GM18498 (cell line): ENCODE measurements around the gene LPP.
A peak's percentile ranks its signal among the peaks of the same experiment; 100 is the strongest.

Experiments used
- ATAC-seq: cut with Tn5 transposase; IDR thresholded peaks from one replicate; pipeline ENCODE4 v1.9.1; 2021; ENCODE audit warnings: mild to moderate bottlenecking, moderate library complexity; ENCODE audit not compliant: unreplicated experiment

Gene LPP

DNA sequence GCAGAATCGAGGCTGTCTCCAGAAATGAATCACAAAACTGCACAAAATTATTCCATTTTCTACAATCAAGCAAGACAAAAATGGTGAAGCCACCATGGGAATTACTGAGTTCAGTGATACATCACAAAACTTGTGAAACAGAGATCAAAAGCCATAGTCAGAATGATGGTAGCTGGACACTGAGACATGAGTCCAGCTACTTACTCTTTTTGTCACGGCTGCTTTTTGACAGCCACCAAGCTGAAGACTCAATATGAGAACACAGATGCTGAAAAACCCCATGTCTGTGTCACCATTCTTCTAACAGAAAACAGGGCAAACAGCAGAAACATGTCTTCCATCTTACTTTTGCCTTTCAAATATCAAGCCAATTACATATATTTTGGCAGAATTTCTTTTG, 237.6 kb downstream of the LPP start:
- ATAC-seq, result no peak

DNA sequence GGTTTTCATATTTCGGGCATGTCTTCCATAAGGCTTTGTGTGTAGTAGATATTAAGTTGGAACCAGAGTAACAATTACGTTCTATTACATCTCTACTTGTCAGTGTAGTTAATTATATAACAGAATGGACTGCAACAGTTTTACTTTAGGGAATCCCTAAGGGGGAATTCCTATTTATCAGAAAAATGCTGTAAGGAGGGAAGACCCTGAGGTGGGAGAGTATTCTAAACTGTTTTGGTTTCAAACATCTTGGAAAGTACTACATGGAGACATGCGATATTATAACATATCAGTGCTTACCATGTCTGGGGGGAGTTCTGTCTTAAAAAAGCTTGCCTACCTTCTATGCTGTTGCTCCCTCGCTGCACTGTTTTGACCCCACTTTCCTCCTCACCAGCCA, 238.1 kb downstream of the LPP start:
- ATAC-seq, result no peak

DNA sequence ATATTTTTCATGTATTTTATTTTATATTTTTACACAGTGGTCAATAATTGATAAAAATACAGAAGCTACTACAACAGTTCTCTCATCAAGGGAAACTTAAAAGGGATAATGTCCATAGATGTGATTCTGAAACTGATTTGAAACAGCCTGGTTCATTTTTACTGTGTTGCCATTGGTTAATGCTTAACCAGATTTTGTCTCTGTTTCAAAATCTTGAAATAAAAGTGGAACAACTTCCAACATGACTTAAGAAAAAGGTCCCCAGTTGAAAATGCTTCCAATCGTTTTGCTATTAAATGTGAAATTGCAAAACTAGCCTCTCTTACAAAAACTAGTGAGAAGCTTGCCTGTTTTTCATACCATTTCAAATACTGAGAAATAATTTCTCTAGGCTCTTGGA, 240.7 kb downstream of the LPP start:
- ATAC-seq, result no peak

DNA sequence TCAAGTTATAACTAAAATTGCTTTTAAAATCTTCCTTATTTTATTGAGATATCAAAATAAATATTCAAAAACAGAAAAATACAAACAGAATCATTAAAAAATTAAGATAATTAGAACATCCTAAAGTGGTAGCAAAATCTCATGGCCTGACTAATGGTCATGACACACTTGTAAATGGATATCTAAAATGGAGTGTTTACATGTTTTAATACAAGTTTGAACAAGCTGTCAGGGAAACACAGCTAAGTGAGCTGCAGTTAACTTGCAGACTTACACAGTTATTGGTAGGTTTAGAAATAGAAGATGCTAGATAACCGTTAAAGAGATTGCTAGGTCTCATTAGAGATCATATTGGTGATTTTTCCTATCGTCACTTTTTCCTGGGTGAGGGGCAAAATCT, 242.3 kb downstream of the LPP start:
- no peak for ATAC-seq

DNA sequence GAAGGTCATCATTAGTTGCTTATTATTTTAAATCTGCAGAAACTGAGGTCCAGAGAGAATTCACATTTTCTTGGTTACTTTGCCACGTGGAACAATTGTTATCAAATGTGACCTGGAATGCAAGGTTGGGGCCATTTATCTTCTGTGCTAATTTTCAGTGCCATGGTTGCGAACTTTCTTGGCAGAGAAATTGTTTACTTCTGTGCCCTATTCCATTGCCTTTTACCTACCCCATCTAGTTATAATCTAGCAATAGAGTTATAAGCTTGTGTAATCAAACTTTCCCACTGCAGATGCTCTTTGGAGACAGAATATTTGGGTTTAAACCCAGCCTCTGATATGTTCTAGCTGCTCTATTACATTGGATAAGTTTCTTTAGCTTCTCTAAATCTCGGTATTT, 242.9 kb downstream of the LPP start:
- no peak for ATAC-seq

DNA sequence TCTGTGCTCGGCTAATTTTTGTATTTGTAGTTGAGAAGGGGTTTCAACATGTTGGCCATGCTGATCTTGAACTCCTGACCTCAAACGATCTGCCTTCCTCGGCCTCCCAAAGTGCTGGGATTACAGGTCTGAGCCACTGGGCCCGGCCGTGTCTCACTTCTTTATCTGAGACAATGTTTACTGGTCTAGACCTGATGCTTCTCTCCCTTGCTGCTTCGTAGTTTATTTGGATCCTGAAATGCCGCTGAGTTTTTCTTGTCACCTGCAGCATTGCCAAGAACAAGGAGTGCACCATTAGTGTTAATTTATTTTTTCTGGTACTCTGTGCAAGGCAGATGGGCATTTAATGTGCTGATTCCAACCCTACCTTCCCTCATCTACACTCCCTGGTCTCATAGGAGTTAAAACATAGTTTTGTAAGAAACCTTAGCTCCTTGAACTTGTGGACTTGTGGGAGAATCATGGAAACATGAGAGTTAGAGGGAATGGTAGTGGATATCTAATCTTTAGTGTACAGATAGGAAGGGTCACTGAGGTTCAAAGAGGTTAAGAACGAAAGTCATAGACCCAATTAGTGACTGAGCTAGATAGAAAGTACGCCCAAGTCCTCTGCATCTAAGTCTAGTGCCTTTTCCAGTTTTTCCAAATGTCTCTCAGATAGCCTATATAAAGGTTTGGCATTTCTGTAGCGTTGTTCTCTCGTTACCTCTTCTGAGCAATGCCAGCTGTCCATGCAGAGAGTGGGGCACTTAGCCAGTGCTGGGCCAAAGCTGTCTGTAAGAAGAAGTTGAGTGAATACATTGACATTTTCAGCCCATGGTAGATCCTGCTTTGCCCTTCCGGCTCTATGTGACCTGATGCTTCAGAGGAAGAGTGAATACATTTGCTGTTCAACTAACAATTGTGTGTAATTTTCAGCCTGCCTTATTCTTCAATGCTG, 244.1 kb downstream of the LPP start:
- ATAC-seq, result no peak

DNA sequence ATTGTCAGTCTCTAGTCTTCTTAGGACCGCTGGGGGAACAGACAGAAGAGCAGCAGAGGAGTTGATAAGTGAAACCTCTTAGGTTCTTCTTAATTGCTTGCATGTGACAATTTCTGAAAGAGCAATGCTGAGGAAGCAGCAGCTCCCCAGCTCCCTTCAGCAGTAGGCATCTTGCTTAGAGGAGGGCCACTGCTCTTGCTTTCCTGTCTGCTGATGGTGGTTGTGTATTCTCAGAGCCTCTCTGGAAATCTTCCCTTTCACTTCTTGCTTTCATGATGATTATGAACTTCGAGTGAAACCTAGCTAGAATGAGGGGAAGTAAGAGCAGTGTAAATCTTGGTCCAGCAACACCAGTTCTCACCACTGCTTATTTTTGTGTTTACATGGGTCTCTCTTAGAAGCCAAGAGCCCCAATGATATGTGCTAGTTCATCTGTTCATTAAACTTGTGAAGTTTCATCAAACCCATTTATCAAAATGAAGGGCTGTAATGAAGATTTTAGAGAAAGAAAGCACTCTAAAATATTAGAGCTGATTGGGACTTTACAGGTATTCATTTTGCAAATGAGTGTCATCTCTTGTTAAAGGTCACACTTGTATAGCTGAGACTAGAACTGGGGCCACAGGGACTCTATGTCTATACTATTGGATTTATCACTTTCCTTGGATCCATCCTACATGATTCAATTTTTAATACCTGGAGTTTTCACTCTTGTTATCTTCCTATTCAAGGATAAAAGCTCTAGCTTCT, 246.7 kb downstream of the LPP start:
- ATAC-seq, result peak; percentile 98

DNA sequence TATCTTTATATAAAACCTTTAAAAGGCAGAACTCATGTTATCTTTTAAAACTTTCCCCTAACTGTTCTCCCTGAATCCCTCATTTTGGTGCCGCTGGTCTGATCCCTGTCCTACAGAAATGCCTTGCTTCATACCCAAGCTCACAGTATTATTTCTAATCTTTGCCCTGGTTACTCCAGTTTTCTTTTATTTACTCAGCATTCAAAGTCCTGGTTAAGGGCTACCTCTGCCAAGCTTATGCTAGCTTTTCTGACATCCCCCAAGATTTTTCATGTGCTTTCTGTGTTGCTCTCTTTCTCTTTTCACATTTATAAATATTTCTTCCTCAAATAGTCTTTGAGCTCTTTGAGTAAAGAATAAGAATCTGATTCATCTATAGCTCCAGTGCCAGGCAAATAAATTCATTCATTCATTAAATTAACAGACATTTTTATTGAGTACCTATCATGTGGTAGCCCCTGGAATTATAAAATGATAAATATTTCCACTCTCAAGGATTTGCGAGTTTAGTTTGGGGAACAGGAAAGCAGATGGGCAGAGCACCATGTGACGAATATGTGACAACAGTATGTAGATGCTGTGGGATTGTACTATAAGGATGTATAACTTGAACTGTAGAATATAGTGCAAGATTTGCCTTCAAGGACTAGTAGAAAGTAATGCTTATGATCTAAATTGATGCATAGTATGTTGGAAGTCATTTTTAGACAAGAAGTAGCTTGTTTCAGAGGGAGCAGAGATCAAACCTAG, 247.5 kb downstream of the LPP start:
- no peak for ATAC-seq

DNA sequence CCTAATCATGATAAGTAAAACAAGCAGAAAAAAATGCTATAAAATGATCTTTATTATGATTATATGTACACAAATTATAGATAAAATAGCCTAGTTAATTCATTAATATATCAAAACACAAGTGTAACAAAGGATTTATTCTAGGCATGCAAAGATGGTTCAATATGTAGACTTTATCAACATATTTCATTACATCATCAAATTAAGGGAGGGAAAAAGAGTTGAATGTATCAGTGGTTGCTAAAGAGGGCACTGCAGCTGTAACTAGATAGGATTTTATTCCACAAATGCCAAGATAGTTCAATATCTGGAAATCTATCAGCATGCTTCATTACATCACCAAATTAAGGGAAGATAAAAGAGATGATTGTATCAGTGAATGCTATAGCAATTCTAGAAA, 248.3 kb downstream of the LPP start:
- no peak for ATAC-seq

DNA sequence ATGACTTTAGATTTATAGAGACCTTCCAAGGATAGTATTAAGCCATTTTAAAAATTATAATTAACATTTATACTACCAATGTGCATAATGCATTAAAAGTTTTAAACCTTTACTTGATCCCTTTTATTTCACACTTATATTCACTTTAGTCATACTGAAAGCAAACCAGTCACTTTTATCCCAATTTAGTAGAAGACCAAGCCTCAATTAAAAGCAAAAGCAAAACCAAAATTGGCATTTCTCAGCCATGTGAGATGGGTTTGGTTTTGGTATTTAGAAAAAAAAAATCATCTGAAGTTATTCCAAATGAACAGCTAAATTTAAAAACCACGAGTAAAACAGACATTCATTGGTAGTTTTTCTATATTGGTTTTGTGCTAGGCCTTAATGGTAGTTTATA, 249.4 kb downstream of the LPP start:
- no peak for ATAC-seq

DNA sequence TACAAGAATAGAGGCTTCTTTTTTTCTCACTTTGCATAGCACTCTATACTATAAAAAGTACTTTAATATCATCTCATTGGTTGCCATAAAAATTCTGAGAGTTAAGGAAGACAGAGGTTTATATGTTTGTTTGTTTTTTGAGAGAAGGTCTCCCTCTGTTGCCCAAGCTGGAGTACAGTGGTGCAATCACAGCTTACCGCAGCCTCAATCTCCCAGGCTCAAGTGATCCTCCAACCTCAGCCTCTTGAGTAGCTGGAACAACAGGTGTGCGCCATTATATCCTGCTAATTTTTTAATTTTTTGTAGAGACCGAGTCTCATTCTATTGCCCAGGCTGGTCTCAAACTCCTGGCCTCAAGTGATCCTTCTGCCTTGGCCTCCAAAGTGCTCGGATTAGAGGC, 250.2 kb downstream of the LPP start:
- ATAC-seq, result no peak

DNA sequence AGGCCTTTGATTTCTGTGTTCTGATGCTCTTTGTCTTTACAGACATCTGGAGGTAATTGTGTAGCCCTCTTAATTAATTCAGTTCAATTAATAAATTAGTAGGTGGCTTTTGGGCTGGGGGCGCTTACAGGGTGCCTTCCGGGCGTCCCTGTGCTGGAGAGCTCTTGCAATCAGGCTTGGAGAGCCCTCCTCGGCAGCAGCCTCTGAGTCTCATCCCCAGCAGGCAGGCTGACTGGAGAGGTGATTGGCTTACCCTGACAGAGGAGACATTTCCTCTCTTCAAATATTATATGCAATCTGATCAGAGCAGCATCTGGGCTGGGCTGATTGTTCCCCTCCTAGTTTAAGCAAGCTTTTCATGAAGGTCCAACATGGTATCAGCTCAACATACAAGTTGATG, 250.7 kb downstream of the LPP start:
- ATAC-seq, result no peak

DNA sequence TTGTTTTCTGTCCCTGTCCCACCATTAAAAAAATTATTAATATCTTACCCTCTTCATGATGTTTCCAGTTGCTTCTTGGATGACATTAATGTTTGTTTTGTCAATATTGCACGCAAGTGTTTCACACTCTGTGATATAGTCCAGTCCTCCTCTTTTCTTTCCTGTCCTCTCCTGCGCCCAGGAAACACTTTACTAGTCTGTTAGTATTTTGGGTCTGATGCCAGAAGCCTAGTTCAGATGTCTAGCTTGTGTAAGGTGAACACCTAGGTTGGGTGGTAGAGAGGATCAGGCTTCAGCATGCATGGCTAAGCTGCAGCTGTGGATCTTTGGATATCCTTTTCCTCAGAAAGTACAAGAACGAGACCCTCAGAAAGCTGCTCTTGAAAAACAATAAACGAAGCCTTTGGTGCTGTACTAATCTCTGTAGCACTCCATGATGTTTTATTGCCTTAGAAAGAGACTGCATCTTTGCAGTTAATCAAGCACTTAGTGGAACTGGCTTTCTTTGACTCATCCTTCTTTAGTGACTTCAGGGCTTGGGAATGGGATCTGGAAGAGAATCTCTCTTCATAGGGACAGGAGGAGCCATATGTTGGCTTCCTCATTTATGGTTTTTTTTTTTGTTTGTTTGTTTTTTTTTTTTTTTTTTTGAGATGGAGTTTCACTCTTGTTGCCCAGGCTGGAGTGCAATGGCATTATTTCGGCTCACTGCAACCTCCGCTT, 253.4 kb downstream of the LPP start:
- ATAC-seq, result no peak

DNA sequence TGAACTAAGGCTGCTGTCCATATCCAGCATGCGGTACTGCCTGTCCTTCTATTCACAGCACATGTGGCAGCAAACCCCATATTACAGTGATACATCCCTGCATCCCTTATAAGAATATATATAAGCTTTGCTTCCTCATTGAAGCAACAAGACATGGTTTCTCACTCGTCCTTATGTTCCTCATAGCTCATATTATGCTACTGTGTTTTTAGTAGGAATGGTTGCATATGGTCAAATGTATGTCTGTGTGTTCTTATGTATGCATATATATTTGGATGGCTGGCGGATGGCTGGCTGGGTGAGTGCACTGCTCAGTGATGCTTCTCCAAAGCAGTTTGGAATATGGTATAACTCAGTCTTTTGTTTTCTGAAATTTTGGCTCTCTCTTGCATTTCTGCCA, 254.9 kb downstream of the LPP start:
- no peak for ATAC-seq

DNA sequence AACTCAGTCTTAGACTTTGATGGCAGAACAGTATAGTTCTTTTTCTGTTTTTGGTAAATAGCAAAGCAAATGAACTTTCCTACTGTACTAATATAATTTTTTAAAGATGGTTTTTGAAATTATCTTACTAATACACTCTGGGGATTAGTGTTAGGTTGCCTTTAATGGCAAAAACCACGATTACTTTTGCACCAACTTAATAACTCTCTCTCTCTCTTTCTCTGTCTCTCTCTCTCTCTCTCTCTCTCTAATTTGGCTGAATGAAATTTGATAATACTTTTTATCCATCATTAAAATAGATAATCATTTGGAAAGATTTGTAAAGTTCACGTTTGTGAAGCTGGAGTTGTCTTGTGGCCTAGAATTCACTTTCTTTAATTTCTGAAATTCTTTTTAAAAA, 257.8 kb downstream of the LPP start:
- ATAC-seq, result no peak

DNA sequence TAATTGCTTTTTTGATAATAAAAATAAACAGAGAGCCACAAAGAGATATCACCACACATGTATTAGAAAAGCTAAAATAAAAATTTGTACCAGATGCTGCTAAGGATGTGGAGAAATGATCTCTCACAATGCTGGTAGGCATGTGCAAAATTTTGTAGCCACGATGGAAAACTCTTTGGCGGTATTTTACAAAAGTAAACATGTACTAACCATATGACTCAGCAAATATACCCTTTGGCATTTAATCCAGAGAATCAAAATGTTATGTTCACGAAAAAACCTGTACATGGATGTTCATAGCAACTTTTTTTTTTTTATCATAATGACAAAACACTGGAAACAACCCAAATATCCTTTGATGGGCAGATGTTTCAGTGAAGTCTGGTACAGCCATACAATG, 261.2 kb downstream of the LPP start:
- ATAC-seq, result no peak

DNA sequence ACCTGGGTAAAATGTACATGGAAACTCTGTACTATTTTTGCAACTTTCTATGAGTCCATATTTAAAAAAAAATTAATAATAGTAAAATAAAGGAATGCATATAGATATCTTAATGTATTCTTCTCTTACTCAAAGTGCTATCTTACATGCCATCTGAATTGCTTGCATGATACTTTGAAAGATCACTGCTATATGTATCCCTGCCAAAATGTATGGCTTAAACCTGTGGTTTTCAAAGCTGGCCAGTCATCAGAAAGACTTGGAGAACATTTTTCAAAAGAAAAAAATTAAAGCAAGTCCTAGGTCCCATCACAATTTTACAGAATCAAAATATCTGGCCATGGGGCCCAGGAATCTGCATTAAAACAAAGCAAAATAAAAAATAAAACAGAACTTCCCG, 262.1 kb downstream of the LPP start:
- no peak for ATAC-seq

DNA sequence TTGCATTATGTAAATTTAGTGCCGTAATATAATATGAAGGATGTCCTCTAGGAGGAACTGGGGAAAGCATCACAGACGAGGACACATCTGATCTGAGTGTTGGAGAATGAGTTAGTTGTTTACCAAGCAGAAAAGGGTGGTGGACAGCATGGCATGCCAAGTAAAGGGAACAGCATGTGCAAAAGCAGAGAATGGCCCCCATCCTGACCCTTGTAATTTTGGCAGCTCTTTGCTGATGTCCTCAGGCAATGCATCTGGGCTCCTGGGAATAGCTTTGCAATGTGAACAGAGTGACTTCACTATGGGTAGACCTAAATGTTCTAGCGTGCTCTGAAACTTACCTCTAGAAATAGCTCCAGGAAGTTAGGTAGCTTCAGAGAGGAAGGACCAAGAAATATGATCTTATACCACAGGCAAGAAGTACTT, 263.3 kb downstream of the LPP start:
- ATAC-seq, result no peak

DNA sequence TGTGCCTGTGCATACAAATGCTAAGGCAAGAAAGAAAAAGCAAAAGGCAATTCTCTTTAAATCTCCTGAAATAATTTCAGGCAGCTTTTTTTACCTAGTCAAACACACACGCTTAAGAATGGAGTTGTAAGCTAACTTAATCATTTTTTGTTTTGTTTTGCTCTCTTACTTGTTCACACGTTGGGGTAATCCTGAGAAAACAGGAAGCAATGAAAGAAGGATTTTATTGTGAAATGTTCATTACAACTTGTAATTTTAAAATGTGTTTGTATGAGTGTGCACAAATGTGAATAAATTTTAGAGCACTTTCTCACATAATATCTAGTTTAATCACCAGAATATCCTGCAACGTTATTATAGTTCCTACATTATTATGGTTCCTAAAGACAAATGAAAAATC, 263.8 kb downstream of the LPP start:
- no peak for ATAC-seq

DNA sequence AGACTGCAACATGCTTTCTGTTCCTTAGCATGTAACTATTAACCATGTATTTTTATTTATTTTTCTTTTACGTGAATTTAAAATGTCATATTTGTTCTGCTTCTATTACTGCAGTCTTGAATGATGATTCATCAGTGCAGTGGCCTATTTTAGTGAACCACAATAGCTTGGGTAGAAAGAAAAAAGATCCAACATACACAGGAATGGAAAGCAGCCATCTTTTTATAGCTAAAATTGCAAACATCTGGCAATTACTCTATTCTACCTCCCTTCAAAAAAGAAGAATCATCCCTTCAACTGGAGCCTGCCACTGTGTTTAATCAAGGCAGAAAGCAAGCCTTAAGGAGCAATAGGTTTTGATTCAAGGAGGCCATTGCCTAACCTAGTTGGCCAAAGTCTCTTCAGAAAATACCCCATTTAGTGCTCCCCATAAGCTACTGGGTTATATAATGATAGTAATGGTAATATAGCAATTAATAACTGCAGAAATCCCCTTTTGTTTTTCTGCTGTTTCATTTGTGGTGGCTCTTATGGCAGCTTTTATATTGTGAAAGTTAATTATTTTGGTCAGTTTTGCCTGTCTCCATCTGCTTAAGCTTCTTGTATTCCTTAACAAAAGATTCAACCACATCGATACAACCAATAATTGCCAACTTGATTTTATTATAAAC, 267.3 kb downstream of the LPP start:
- ATAC-seq, result peak; percentile 43
